HepG2 (cell line): Measurements from ENCODE around the gene LAMB4. TPM values are rescaled to one million over a fixed set of nuclear protein-coding genes. Genes with fewer than 3 reads are reported as not detected.

Source experiments
- ATAC-seq: fragments of 200-7000 bp; cut with Tn5 transposase; 3 replicates; pipeline ENCODE4 v1.9.1; 2020; ENCODE audit warnings: mild to moderate bottlenecking, moderate library complexity
- BruUV-seq: library from RNA; stranded (reverse); fragments of 400-500 nt; replicated peaks from 2 replicates; lab custom pipeline; 2021; lab: Mats Ljungman, UMichigan
- CTCF ChIA-PET: fragments of 300-600 bp; formaldehyde crosslinking; extraction: SDS; loops from one replicate; lab custom pipeline; 2021; ENCODE audit warnings: low total read pairs, inconsistent platforms, low intra/inter-chr PET ratio; lab: Yijun Ruan, JAX
- POLR2A ChIA-PET: fragments of 350-600 bp; sonication (Branson Sonifier 250); formaldehyde crosslinking; loops from one replicate; lab custom pipeline; 2020; ENCODE audit warnings: antibody characterized with exemption, inconsistent platforms; lab: Yijun Ruan, JAX
- DNase-seq: peaks from one replicate; pipeline ENCODE4 v3.0.0-alpha.2; 2015; ENCODE audit warnings: low spot score
- FAIRE-seq: peaks from 3 replicates; lab custom pipeline; 2011; peaks lifted over from hg19 to GRCh38; lab: Jason Lieb, UNC
- H2AFZ ChIP-seq: one replicate; pipeline ENCODE4 v1.6.1; 2011; ENCODE audit warnings: low read length, inconsistent platforms
- H3K27ac ChIP-seq: fragments of 300-600 bp; 3 replicates; pipeline ENCODE4 v1.8.0; 2011; ENCODE audit warnings: mixed run types, mild to moderate bottlenecking, mixed read lengths, low read length, inconsistent platforms; ENCODE audit not compliant: insufficient read depth; ENCODE audit errors: extremely low read length
- H3K27me3 ChIP-seq, 2 experiments: fragments of 200-600 bp in 1 of 2; 2 replicates in 1 of 2; 3 replicates in 1 of 2; pipeline versions ENCODE4 v1.6.0 to v1.8.0; 2011; ENCODE audit warnings: low read length in 2 of 2, mild to moderate bottlenecking in 2 of 2, moderate library complexity in 2 of 2, inconsistent platforms in 1 of 2; ENCODE audit not compliant: insufficient read depth in 2 of 2, control insufficient read depth in 1 of 2
- H3K36me3 ChIP-seq, 2 experiments: fragments of 200-600 bp in 1 of 2; replicated peaks in 1 of 2; 2 replicates in 1 of 2; 3 replicates in 1 of 2; pipeline versions ENCODE4 v1.5.1 to v1.8.0; 2011; ENCODE audit warnings: low read length in 2 of 2, inconsistent platforms in 1 of 2; ENCODE audit not compliant: insufficient read depth in 2 of 2, control insufficient read depth in 1 of 2
- H3K4me1 ChIP-seq: 2 replicates; pipeline ENCODE4 v1.5.1; 2012; ENCODE audit warnings: low read length, inconsistent platforms; ENCODE audit not compliant: insufficient read depth
- H3K4me2 ChIP-seq: 2 replicates; pipeline ENCODE4 v1.6.0; 2011; ENCODE audit warnings: low read depth, low read length, inconsistent platforms
- H3K4me3 ChIP-seq, 3 experiments: fragments of 200-600 bp in 1 of 3; sonication (generic), shearing (Covaris generic) in 1 of 3; replicated peaks in 1 of 3; 2 replicates each; pipeline ENCODE4 v1.5.1; 2011 to 2016; ENCODE audit warnings: low read length in 3 of 3, inconsistent platforms in 2 of 3, low read depth in 2 of 3, mild to moderate bottlenecking in 2 of 3, control low read depth in 1 of 3, mixed read lengths in 1 of 3; ENCODE audit not compliant: insufficient read depth in 1 of 3
- H3K79me2 ChIP-seq: one replicate; pipeline ENCODE4 v1.6.1; 2011; ENCODE audit warnings: low read length, inconsistent platforms; ENCODE audit not compliant: insufficient read depth
- H3K9ac ChIP-seq: 2 replicates; pipeline ENCODE4 v1.6.0; 2011; ENCODE audit warnings: mild to moderate bottlenecking, low read depth, low read length, inconsistent platforms; ENCODE audit not compliant: insufficient read depth
- H3K9me3 ChIP-seq: 2 replicates; pipeline ENCODE4 v1.5.1; 2012; ENCODE audit warnings: mild to moderate bottlenecking, low read length
- H4K20me1 ChIP-seq: 2 replicates; pipeline ENCODE4 v1.6.0; 2011; ENCODE audit warnings: inconsistent platforms, mild to moderate bottlenecking, low read length, moderate library complexity; ENCODE audit not compliant: insufficient read depth
- BCL6 ChIP-seq: IDR thresholded peaks from 2 replicates; pipeline ENCODE4 v1.6.1; 2016; ENCODE audit warnings: missing genetic modification reagents, missing compliant biosample characterization
- FOXP1 ChIP-seq, 2 experiments: fragments of 450-650 bp in 1 of 2; IDR thresholded peaks; 2 replicates each; pipeline ENCODE4 v1.6.1; 2017 to 2018; ENCODE audit warnings: antibody characterized with exemption in 1 of 2
- GATAD2A ChIP-seq: IDR thresholded peaks from 2 replicates; pipeline ENCODE4 v1.6.1; 2016
- MBD4 ChIP-seq: IDR thresholded peaks from 2 replicates; pipeline ENCODE4 v1.6.1; 2012; ENCODE audit warnings: low read length, inconsistent platforms, borderline replicate concordance
- SOX13 ChIP-seq, 3 experiments: fragments of 450-650 bp in 1 of 3; sonication (generic) in 1 of 3; formaldehyde crosslinking in 1 of 3; IDR thresholded peaks in 2 of 3; conservative IDR thresholded peaks in 1 of 3; 2 replicates each; pipeline versions ENCODE4 v1.5.0 to v1.6.1; 2016 to 2020; ENCODE audit warnings: antibody characterized with exemption in 1 of 3, mild to moderate bottlenecking in 1 of 3, missing compliant biosample characterization in 1 of 3, missing genetic modification reagents in 1 of 3, moderate library complexity in 1 of 3
- SOX6 ChIP-seq, 2 experiments: fragments of 450-650 bp in 1 of 2; sonication (generic) in 1 of 2; formaldehyde crosslinking in 1 of 2; IDR thresholded peaks; 2 replicates each; pipeline versions ENCODE4 v1.4.0 to v1.6.1; 2017 to 2020; ENCODE audit warnings: antibody characterized with exemption in 1 of 2, mild to moderate bottlenecking in 1 of 2, missing genetic modification reagents in 1 of 2
- YEATS4 ChIP-seq: sonication (generic); formaldehyde crosslinking; IDR thresholded peaks from 2 replicates; pipeline ENCODE4 v1.4.0; 2020; ENCODE audit warnings: missing genetic modification reagents, borderline replicate concordance
- ZNF20 ChIP-seq: sonication (generic); formaldehyde crosslinking; IDR thresholded peaks from 2 replicates; pipeline ENCODE4 v1.4.0; 2020; ENCODE audit warnings: mild to moderate bottlenecking, moderate library complexity, missing genetic modification reagents
- ZNF431 ChIP-seq: sonication (generic); formaldehyde crosslinking; IDR thresholded peaks from 2 replicates; pipeline ENCODE4 v1.9.0; 2022; ENCODE audit warnings: missing genetic modification reagents, low read depth, mild to moderate bottlenecking, borderline replicate concordance
- ZNF441 ChIP-seq: sonication (generic); formaldehyde crosslinking; IDR thresholded peaks from 2 replicates; pipeline ENCODE4 v1.7.0; 2021; ENCODE audit warnings: missing genetic modification reagents, borderline replicate concordance
- WGBS: methylation state at CpG from one replicate; pipeline ENCODE4 v1.1.6; 2017; ENCODE audit warnings: low lambda C conversion rate; 5-methylcytosine and 5-hydroxymethylcytosine counted together
- in situ Hi-C: cut with HindIII; loops from 2 replicates; pipeline ENCODE4 v1.10.0; 2017; ENCODE audit warnings: low pct_unique_long_range_greater_than_20kb; ENCODE audit not compliant: extremely low pct_ligation_motif_present
- intact Hi-C: fragments of 100-400 bp; cut with micrococcal nuclease; formaldehyde crosslinking; loops from one replicate; pipeline ENCODE4 v1.10.0; 2022; ENCODE audit not compliant: unreplicated experiment
- polyA plus RNA-seq, 8 experiments: library from polyadenylated mRNA; depleted of rRNA in 3 of 8; stranded (reverse) in 7 of 8; unstranded in 1 of 8; fragments of >200 nt; fragmentation: Illumina TruSeq in 4 of 8; extraction: Trizol in 4 of 8; gene quantifications; 2 replicates each; pipeline versions ENCODE4 v1.2.1 to v1.2.3, GENCODE V29; 2011 to 2016; ENCODE audit warnings: low read depth in 4 of 8, missing spikeins in 1 of 8, mixed read lengths in 1 of 8; ENCODE audit not compliant: insufficient read depth in 1 of 8
- total RNA-seq, 5 experiments: library from RNA; depleted of rRNA; stranded (reverse); fragments of >200 nt; fragmentation: Illumina TruSeq; extraction: Trizol; gene quantifications; 2 replicates each; pipeline ENCODE4 v1.2.3, GENCODE V29; 2016; ENCODE audit warnings: low read depth in 1 of 5
- TF ChIP-seq, protein P1 (sequence below): sonication (generic); formaldehyde crosslinking; IDR thresholded peaks from 2 replicates; pipeline ENCODE4 v1.5.0; 2020; ENCODE audit warnings: mild to moderate bottlenecking, missing genetic modification reagents
- TF ChIP-seq, protein P2 (sequence below): IDR thresholded peaks from 2 replicates; pipeline ENCODE4 v1.4.0; 2020; ENCODE audit warnings: mild to moderate bottlenecking, missing genetic modification reagents

Gene LAMB4
- total and polyA plus RNA-seq, 2 of the 13 experiments (the other 11 are each of a cell fraction or from before 2014, with no cell fraction given), result 0.05 TPM; not detected in 1

DNA sequence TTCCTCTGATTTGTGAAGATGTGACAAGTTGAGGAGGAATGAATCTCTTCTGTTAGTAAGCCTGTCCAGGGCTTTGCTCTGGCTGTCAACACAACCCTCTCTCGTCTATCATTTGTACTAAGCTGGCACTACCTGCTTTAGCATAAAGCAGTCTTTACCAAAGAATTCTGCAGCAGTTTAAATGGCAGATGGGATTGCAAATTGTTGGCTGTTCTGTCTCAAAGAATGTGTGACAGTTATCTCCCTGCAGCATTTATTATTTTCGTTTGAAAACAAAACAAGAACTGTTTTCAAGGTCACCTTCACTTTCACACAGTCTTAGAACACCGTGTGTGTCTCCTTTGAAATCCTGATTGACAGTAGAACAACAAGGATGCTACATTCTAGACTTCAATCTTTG lies 122.4 kb downstream of the LAMB4 start:
- Histone ChIP-seq H4K20me1 (no peaks in the 10 kb centered on the region), H3K27ac (no peak overlapping the region), H3K27me3 (no peaks in the 10 kb centered on the region), H3K36me3 (no peaks in the 10 kb centered on the region), H3K4me1 (peaks cover 87% of the 10 kb centered on the region), H3K4me3 (no peak overlapping the region), H2AFZ (no peak overlapping the region), H3K9me3 (no peaks in the 10 kb centered on the region), H3K4me2 (no peak overlapping the region), H3K79me2 (peaks cover 2% of the 10 kb centered on the region), H3K9ac (no peak overlapping the region)
- DNase-seq (no peak), ATAC-seq (no peak), FAIRE-seq (no peak)
- intact Hi-C loops, result no loop called here
- no peak for TF ChIP-seq ZNF431 (CRISPR knock-in tag)
- no peak for TF ChIP-seq ZNF20
- TF ChIP-seq, protein P1, sequence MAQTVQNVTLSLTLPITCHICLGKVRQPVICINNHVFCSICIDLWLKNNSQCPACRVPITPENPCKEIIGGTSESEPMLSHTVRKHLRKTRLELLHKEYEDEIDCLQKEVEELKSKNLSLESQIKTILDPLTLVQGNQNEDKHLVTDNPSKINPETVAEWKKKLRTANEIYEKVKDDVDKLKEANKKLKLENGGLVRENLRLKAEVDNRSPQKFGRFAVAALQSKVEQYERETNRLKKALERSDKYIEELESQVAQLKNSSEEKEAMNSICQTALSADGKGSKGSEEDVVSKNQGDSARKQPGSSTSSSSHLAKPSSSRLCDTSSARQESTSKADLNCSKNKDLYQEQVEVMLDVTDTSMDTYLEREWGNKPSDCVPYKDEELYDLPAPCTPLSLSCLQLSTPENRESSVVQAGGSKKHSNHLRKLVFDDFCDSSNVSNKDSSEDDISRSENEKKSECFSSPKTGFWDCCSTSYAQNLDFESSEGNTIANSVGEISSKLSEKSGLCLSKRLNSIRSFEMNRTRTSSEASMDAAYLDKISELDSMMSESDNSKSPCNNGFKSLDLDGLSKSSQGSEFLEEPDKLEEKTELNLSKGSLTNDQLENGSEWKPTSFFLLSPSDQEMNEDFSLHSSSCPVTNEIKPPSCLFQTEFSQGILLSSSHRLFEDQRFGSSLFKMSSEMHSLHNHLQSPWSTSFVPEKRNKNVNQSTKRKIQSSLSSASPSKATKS (CRISPR knock-in tag), result no peak
- TF ChIP-seq ZNF441 (CRISPR knock-in tag), result no peak
- CTCF ChIA-PET, result no interaction called here
- in situ Hi-C loops, result no loop called here
- BruUV-seq, result no TSS peak
- POLR2A ChIA-PET, result no interaction called here
- WGBS, result 49% methylated on average over 3 of the region's 3 CpGs

DNA sequence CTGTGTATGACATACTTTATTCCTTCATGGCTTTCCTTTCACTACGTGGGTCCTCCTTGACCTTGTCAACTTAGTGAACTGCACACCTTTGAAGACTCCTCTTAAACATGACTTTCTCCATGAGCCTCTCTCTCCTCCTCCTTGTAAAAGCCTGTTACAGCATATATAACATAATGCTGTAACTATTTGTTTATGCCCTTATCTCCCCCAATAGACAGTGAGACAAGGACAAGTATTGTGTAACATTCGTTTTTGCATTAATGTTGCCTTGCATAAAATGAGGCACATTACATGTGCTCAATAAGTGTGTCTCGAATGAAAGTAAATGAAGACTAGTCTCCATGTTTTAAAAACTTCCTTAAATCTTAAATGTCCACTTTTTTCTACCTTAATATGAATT lies 122.9 kb downstream of the LAMB4 start:
- no TSS peak for BruUV-seq
- in situ Hi-C loops, result no loop called here
- H4K20me1 ChIP-seq, result no peaks in the 10 kb centered on the region
- ChIA-PET CTCF (no interaction called here), POLR2A (no interaction called here)
- H3K4me1 ChIP-seq, result peaks cover 84% of the 10 kb centered on the region
- no peak for DNase-seq
- H3K79me2 ChIP-seq, result peaks cover 6% of the 10 kb centered on the region
- no peak overlapping the region for H3K9ac ChIP-seq
- no peak for ATAC-seq
- no peak overlapping the region for H2AFZ ChIP-seq
- no peak overlapping the region for H3K27ac ChIP-seq
- H3K27me3 ChIP-seq, result no peaks in the 10 kb centered on the region
- no peak for FAIRE-seq
- intact Hi-C loops, result no loop called here
- no peak overlapping the region for H3K4me2 ChIP-seq
- H3K36me3 ChIP-seq, result no peaks in the 10 kb centered on the region
- H3K4me3 ChIP-seq, result no peak overlapping the region
- H3K9me3 ChIP-seq, result no peaks in the 10 kb centered on the region
- 45% methylated on average over 3 of the region's 3 CpGs for WGBS
- TF ChIP-seq FOXP1 (IDR thresholded peaks at IDR 0.05), result no peak
- TF ChIP-seq FOXP1 (CRISPR knock-in tag; IDR thresholded peaks at IDR 0.05), result peak; percentile 47; the same call in 1 of the 2 replicates
- 0 out of 2 replicates have a peak, but pooled peaks have one; percentile 21 for TF ChIP-seq BCL6 (CRISPR knock-in tag)
- TF ChIP-seq GATAD2A (CRISPR knock-in tag), result peak; percentile 50; the same call in 1 of the 2 replicates
- TF ChIP-seq YEATS4 (CRISPR knock-in tag), result no peak
- TF ChIP-seq, protein P2, sequence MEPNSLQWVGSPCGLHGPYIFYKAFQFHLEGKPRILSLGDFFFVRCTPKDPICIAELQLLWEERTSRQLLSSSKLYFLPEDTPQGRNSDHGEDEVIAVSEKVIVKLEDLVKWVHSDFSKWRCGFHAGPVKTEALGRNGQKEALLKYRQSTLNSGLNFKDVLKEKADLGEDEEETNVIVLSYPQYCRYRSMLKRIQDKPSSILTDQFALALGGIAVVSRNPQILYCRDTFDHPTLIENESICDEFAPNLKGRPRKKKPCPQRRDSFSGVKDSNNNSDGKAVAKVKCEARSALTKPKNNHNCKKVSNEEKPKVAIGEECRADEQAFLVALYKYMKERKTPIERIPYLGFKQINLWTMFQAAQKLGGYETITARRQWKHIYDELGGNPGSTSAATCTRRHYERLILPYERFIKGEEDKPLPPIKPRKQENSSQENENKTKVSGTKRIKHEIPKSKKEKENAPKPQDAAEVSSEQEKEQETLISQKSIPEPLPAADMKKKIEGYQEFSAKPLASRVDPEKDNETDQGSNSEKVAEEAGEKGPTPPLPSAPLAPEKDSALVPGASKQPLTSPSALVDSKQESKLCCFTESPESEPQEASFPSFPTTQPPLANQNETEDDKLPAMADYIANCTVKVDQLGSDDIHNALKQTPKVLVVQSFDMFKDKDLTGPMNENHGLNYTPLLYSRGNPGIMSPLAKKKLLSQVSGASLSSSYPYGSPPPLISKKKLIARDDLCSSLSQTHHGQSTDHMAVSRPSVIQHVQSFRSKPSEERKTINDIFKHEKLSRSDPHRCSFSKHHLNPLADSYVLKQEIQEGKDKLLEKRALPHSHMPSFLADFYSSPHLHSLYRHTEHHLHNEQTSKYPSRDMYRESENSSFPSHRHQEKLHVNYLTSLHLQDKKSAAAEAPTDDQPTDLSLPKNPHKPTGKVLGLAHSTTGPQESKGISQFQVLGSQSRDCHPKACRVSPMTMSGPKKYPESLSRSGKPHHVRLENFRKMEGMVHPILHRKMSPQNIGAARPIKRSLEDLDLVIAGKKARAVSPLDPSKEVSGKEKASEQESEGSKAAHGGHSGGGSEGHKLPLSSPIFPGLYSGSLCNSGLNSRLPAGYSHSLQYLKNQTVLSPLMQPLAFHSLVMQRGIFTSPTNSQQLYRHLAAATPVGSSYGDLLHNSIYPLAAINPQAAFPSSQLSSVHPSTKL, result peak; percentile 30; the same call in 1 of the 2 replicates
- no peak for TF ChIP-seq MBD4
- TF ChIP-seq SOX6 (IDR thresholded peaks at IDR 0.05), result no peak
- peak; percentile 20; the same call in 1 of the 2 replicates for TF ChIP-seq SOX6 (CRISPR knock-in tag; IDR thresholded peaks at IDR 0.05)
- no peak for TF ChIP-seq SOX13 (IDR thresholded peaks at IDR 0.05)
- peak in 1 of 2 experiments; percentile 59; a peak in 1 of 4 replicates for TF ChIP-seq SOX13 (CRISPR knock-in tag; conservative IDR thresholded peaks at IDR 0.05 in 1 of 2, IDR thresholded peaks at IDR 0.05 in 1 of 2)
